ENCODE measurements around the gene AURKAIP1. TPM values are rescaled to one million over a fixed set of nuclear protein-coding genes. Genes with fewer than 3 reads are reported as not detected.
A peak's percentile ranks its signal among the peaks of the same experiment; 100 is the strongest.

The AURKAIP1 gene
- 369 TPM for polyA plus RNA-seq (2012; ENCODE audit: insufficient read length, low read depth)

DNA sequence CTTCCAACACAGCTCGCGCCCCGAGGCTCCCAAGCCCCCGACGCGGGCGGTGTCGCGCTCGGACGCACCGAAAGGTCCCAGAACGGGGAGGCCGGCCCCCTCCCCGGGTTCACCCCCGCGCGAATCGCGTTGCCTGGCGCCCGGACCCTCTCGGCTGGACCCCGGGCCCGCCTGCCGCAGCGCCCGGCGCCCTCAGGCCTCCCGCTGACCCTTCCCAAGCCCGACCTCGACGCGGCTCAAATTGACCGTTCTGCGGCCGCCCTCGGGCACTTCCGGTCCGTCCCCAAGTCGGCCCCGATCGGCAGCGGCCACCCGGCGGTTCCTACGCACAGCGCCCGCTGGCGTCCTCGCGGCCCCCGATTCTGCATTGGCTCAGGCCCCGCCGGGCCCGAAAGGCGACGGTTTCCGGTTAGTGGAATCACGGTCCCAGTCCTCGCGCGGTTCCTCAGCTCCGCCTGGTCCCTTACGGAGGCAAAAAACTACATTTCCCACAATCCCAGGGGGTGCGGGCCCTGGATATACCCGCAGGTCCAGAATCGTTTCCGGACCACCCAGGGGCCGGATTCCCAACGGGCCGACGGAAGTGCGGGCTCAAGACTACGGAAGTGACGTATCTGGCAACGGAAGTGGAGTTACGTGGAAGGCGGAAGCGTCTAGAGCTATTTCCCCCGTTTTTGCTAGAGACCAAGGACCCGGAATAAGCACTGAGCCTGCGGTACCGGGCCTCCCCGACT lies at the start of gene AURKAIP1:
AURKAIP1 (minus strand) TSS at position 279 of the 734 bp plus-strand sequence. CDS start 451 bp downstream, outside the sequence.
- TF ChIP-seq SIN3A (IDR thresholded peaks at IDR 0.05; ENCODE audit: borderline replicate concordance, insufficient read depth, low read length) (peak; percentile 60; the same call in 1 of the 2 replicates), FOXP2 (optimal IDR thresholded peaks at IDR 0.05; ENCODE audit: borderline replicate concordance, extremely low read depth, extremely low read length, insufficient read depth) (peak; percentile 88), POLR2AphosphoS5 (IDR thresholded peaks at IDR 0.05; ENCODE audit: low read depth, low read length) (peak; percentile 55), TAF1 (IDR thresholded peaks at IDR 0.05; ENCODE audit: borderline replicate concordance, insufficient read depth, low read length) (peak; percentile 83; the same call in 1 of the 2 replicates)
- TF ChIP-seq, protein P1, sequence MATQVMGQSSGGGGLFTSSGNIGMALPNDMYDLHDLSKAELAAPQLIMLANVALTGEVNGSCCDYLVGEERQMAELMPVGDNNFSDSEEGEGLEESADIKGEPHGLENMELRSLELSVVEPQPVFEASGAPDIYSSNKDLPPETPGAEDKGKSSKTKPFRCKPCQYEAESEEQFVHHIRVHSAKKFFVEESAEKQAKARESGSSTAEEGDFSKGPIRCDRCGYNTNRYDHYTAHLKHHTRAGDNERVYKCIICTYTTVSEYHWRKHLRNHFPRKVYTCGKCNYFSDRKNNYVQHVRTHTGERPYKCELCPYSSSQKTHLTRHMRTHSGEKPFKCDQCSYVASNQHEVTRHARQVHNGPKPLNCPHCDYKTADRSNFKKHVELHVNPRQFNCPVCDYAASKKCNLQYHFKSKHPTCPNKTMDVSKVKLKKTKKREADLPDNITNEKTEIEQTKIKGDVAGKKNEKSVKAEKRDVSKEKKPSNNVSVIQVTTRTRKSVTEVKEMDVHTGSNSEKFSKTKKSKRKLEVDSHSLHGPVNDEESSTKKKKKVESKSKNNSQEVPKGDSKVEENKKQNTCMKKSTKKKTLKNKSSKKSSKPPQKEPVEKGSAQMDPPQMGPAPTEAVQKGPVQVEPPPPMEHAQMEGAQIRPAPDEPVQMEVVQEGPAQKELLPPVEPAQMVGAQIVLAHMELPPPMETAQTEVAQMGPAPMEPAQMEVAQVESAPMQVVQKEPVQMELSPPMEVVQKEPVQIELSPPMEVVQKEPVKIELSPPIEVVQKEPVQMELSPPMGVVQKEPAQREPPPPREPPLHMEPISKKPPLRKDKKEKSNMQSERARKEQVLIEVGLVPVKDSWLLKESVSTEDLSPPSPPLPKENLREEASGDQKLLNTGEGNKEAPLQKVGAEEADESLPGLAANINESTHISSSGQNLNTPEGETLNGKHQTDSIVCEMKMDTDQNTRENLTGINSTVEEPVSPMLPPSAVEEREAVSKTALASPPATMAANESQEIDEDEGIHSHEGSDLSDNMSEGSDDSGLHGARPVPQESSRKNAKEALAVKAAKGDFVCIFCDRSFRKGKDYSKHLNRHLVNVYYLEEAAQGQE (IDR thresholded peaks at IDR 0.05; ENCODE audit: insufficient read depth in 1 of 2, low read depth in 2 of 2, low read length in 2 of 2) = peak in 1 of 2 experiments; percentile 59; a peak in 2 of 4 replicates

DNA sequence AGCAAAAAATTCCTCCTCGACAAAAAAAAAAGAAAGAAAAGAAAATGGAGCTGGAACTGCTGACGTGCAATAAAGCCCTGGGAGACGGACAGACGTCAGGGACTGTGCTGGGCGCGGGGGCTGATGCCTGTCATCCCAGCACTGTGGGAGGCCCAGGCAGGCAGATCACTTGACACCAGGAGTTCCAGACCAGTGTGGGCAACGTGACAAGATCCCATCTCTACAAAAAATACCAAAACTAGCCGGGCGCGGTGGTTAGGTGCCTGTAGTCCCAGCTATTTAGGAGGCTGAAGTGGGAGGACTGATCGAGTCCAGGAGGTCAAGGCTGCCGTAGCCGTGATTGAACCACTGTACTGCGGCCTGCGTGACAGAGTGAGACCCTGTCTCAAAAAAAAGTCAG lies 49.7 kb upstream of the AURKAIP1 start:
- TF ChIP-seq, protein P1 (IDR thresholded peaks at IDR 0.05; ENCODE audit: insufficient read depth in 1 of 2, low read depth in 2 of 2, low read length in 2 of 2) = no peak
- TF ChIP-seq TAF1 (IDR thresholded peaks at IDR 0.05; ENCODE audit: borderline replicate concordance, insufficient read depth, low read length) = no peak
- no peak for TF ChIP-seq FOXP2 (optimal IDR thresholded peaks at IDR 0.05; ENCODE audit: borderline replicate concordance, extremely low read depth, extremely low read length, insufficient read depth)
- no peak for TF ChIP-seq SIN3A (IDR thresholded peaks at IDR 0.05; ENCODE audit: borderline replicate concordance, insufficient read depth, low read length)
- no peak for TF ChIP-seq POLR2AphosphoS5 (IDR thresholded peaks at IDR 0.05; ENCODE audit: low read depth, low read length)

DNA sequence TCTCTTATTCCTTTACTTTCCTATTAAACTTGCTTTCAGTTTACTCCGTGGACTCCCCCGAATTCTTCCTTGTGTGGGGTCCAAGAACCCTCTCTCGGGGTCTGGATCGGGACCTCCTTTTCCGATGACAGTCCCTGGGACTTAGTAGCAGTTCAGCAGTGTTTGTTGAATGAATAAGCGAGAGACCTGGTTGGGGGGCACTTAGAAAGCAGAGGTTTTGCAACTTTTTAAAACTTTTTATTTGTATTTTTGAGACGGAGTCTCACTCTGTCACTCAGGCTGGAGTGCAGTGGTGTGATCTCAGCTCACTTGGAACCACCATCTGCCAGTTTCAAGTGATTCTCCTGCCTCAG lies 48.2 kb upstream of the AURKAIP1 start:
- no peak for TF ChIP-seq TAF1 (IDR thresholded peaks at IDR 0.05; ENCODE audit: borderline replicate concordance, insufficient read depth, low read length)
- TF ChIP-seq POLR2AphosphoS5 (IDR thresholded peaks at IDR 0.05; ENCODE audit: low read depth, low read length) = no peak
- TF ChIP-seq FOXP2 (optimal IDR thresholded peaks at IDR 0.05; ENCODE audit: borderline replicate concordance, extremely low read depth, extremely low read length, insufficient read depth) = no peak
- TF ChIP-seq, protein P1 (IDR thresholded peaks at IDR 0.05; ENCODE audit: insufficient read depth in 1 of 2, low read depth in 2 of 2, low read length in 2 of 2) = no peak
- TF ChIP-seq SIN3A (IDR thresholded peaks at IDR 0.05; ENCODE audit: borderline replicate concordance, insufficient read depth, low read length) = no peak

DNA sequence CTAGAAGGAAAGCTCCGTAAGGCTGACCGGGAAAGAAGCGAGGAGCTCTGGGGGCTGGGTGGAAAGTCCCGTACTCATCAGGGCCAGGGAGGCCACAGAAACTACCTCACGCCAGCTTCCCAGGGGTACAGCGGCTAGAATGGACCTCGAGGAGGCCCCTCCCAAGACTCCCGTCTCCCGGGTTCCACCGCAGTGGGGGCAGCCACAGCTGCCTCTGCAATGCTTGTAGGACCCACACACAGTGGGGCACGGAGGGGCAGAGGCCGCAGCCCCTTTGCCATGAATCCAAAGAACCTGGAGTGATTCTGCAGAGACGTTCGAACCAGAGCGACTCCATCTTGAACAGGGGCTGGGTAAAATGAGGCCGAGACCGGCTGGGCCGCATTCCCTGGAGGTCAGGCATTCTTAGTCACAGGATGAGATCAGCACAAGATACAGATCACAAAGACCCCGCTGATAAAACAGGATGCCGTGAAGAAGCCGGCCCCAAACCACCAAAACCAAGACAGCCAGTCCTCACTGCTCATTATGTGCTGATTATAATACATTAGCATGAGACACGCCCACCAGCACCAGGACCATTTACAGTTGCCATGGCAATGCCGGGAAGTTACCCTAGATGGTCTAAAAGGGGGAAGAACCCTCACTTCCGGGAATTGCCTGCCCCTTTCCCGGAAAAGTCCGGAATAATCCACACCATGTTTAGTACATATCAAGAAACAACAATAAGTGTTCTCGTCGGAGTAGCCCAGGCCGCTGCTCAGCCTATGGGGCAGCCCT lies 47.6 kb upstream of the AURKAIP1 start:
- no peak for TF ChIP-seq POLR2AphosphoS5 (IDR thresholded peaks at IDR 0.05; ENCODE audit: low read depth, low read length)
- TF ChIP-seq SIN3A (IDR thresholded peaks at IDR 0.05; ENCODE audit: borderline replicate concordance, insufficient read depth, low read length) = no peak
- no peak for TF ChIP-seq FOXP2 (optimal IDR thresholded peaks at IDR 0.05; ENCODE audit: borderline replicate concordance, extremely low read depth, extremely low read length, insufficient read depth)
- TF ChIP-seq TAF1 (IDR thresholded peaks at IDR 0.05; ENCODE audit: borderline replicate concordance, insufficient read depth, low read length) = no peak

DNA sequence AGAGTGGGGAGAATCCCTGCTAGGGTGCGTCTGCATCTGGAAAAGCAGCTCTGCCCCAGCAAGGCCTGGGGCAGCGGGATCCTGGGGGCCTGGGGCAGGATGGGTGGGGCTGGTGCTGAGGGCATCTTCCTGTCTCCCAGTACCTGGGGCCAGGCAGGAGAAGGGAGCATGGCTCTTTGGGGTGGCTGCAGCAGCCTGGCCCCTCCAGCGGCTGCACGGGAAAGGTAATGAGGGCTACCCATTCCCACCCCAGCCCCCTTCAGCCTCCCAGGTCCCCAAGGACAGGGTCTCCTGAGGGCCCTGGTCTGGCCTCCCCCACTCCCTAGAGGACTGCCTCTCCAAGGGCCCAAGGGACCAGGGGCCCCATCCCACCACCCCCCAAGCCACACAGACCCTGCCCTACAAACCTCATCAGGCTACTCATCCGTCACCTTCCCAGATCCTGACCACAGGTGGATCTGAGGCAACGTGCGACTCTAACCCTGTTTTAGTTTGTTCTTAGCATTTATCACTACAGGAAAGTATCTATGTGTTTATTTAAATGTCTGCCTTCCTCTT lies 47.0 kb upstream of the AURKAIP1 start:
- TF ChIP-seq POLR2AphosphoS5 (IDR thresholded peaks at IDR 0.05; ENCODE audit: low read depth, low read length) = no peak
- TF ChIP-seq TAF1 (IDR thresholded peaks at IDR 0.05; ENCODE audit: borderline replicate concordance, insufficient read depth, low read length) = no peak
- no peak for TF ChIP-seq FOXP2 (optimal IDR thresholded peaks at IDR 0.05; ENCODE audit: borderline replicate concordance, extremely low read depth, extremely low read length, insufficient read depth)
- TF ChIP-seq, protein P1 (IDR thresholded peaks at IDR 0.05; ENCODE audit: insufficient read depth in 1 of 2, low read depth in 2 of 2, low read length in 2 of 2) = no peak
- TF ChIP-seq SIN3A (IDR thresholded peaks at IDR 0.05; ENCODE audit: borderline replicate concordance, insufficient read depth, low read length) = no peak

Data from PFSK-1 (cell line).